ENCODE results near the gene HNRNPC.

- TF ChIP-seq POLR2A (IDR thresholded peaks at IDR 0.05; ENCODE audit: extremely low read depth, insufficient read length), result no peak
- TF ChIP-seq, protein P1, sequence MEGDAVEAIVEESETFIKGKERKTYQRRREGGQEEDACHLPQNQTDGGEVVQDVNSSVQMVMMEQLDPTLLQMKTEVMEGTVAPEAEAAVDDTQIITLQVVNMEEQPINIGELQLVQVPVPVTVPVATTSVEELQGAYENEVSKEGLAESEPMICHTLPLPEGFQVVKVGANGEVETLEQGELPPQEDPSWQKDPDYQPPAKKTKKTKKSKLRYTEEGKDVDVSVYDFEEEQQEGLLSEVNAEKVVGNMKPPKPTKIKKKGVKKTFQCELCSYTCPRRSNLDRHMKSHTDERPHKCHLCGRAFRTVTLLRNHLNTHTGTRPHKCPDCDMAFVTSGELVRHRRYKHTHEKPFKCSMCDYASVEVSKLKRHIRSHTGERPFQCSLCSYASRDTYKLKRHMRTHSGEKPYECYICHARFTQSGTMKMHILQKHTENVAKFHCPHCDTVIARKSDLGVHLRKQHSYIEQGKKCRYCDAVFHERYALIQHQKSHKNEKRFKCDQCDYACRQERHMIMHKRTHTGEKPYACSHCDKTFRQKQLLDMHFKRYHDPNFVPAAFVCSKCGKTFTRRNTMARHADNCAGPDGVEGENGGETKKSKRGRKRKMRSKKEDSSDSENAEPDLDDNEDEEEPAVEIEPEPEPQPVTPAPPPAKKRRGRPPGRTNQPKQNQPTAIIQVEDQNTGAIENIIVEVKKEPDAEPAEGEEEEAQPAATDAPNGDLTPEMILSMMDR (IDR thresholded peaks at IDR 0.05; ENCODE audit: low read depth, low read length), result no peak
Measured at GRCh38 chr14:21302013-21302835, 33.0 kb upstream of the HNRNPC start.
